ENCODE results near the gene AK5.

The AK5 gene

GRCh38 chr1:77354536-77354935, 72.7 kb downstream of the AK5 start:
- Histone ChIP-seq H3K36me3 (ENCODE audit: insufficient read depth, low read length) (no peaks in the 10 kb centered on the region), H3K4me1 (ENCODE audit: insufficient read depth, low read length, poor library complexity, severe bottlenecking) (no peaks in the 10 kb centered on the region), H3K9me3 (ENCODE audit: insufficient read depth, low read depth, low read length) (no peaks in the 10 kb centered on the region), H4K20me1 (ENCODE audit: insufficient read depth, low read length, poor library complexity, severe bottlenecking) (no peaks in the 10 kb centered on the region), H3K27me3 (ENCODE audit: insufficient read depth, low read length, poor library complexity, severe bottlenecking) (no peaks in the 10 kb centered on the region), H3F3A (ENCODE audit: low read depth) (no peaks in the 10 kb centered on the region), H3K79me2 (ENCODE audit: insufficient read depth, low read length) (no peaks in the 10 kb centered on the region), H3K4me3 (ENCODE audit: low read length, poor library complexity, severe bottlenecking) (no peak overlapping the region), H3K9ac (ENCODE audit: low read depth, low read length, poor library complexity, severe bottlenecking) (no peak overlapping the region), H3K9me2 (replicated peaks; ENCODE audit: low read depth, low read length) (no peaks in the 10 kb centered on the region), H3K4me2 (ENCODE audit: low read depth, low read length, poor library complexity, severe bottlenecking) (no peak overlapping the region), H2AFZ (ENCODE audit: low read length) (no peak overlapping the region)
- TF ChIP-seq CTCF (conservative IDR thresholded peaks at IDR 0.05; ENCODE audit: low read length) (no peak), EZH2phosphoT487 (IDR thresholded peaks at IDR 0.05; ENCODE audit: borderline replicate concordance) (no peak)

- Histone ChIP-seq H3K27me3 (ENCODE audit: insufficient read depth, low read length, poor library complexity, severe bottlenecking) (no peaks in the 10 kb centered on the region), H3K79me2 (ENCODE audit: insufficient read depth, low read length) (no peaks in the 10 kb centered on the region), H3K9ac (ENCODE audit: low read depth, low read length, poor library complexity, severe bottlenecking) (no peak overlapping the region), H3K9me3 (ENCODE audit: insufficient read depth, low read depth, low read length) (no peaks in the 10 kb centered on the region), H3K36me3 (ENCODE audit: insufficient read depth, low read length) (no peaks in the 10 kb centered on the region), H3K4me3 (ENCODE audit: low read length, poor library complexity, severe bottlenecking) (no peak overlapping the region), H3F3A (ENCODE audit: low read depth) (no peaks in the 10 kb centered on the region), H3K4me1 (ENCODE audit: insufficient read depth, low read length, poor library complexity, severe bottlenecking) (no peaks in the 10 kb centered on the region), H3K4me2 (ENCODE audit: low read depth, low read length, poor library complexity, severe bottlenecking) (no peak overlapping the region), H4K20me1 (ENCODE audit: insufficient read depth, low read length, poor library complexity, severe bottlenecking) (no peaks in the 10 kb centered on the region), H2AFZ (ENCODE audit: low read length) (no peak overlapping the region), H3K9me2 (replicated peaks; ENCODE audit: low read depth, low read length) (no peaks in the 10 kb centered on the region)
- TF ChIP-seq CTCF (conservative IDR thresholded peaks at IDR 0.05; ENCODE audit: low read length) (no peak), EZH2phosphoT487 (IDR thresholded peaks at IDR 0.05; ENCODE audit: borderline replicate concordance) (no peak)
Measured at GRCh38 chr1:77355010-77355409, 73.2 kb downstream of the AK5 start.

- no peaks in the 10 kb centered on the region for H3K27me3 ChIP-seq (ENCODE audit: insufficient read depth, low read length, poor library complexity, severe bottlenecking)
- no peak overlapping the region for H2AFZ ChIP-seq (ENCODE audit: low read length)
- H3F3A ChIP-seq (ENCODE audit: low read depth), result no peaks in the 10 kb centered on the region
- no peak overlapping the region for H3K4me3 ChIP-seq (ENCODE audit: low read length, poor library complexity, severe bottlenecking)
- H3K9me3 ChIP-seq (ENCODE audit: insufficient read depth, low read depth, low read length), result no peaks in the 10 kb centered on the region
- TF ChIP-seq CTCF (conservative IDR thresholded peaks at IDR 0.05; ENCODE audit: low read length) (no peak), EZH2phosphoT487 (IDR thresholded peaks at IDR 0.05; ENCODE audit: borderline replicate concordance) (no peak)
- H3K79me2 ChIP-seq (ENCODE audit: insufficient read depth, low read length), result no peaks in the 10 kb centered on the region
- H3K9ac ChIP-seq (ENCODE audit: low read depth, low read length, poor library complexity, severe bottlenecking), result no peak overlapping the region
- no peaks in the 10 kb centered on the region for H3K9me2 ChIP-seq (replicated peaks; ENCODE audit: low read depth, low read length)
- H3K4me2 ChIP-seq (ENCODE audit: low read depth, low read length, poor library complexity, severe bottlenecking), result no peak overlapping the region
- H3K4me1 ChIP-seq (ENCODE audit: insufficient read depth, low read length, poor library complexity, severe bottlenecking), result no peaks in the 10 kb centered on the region
- no peaks in the 10 kb centered on the region for H4K20me1 ChIP-seq (ENCODE audit: insufficient read depth, low read length, poor library complexity, severe bottlenecking)
- H3K36me3 ChIP-seq (ENCODE audit: insufficient read depth, low read length), result no peaks in the 10 kb centered on the region
Measured at GRCh38 chr1:77356136-77356535, 74.3 kb downstream of the AK5 start.

Data from Loucy (cell line).